GM19351 (cell line): ENCODE measurements around the gene HDAC4.

Experiments used
- ATAC-seq: cut with Tn5 transposase; IDR thresholded peaks from one replicate; pipeline ENCODE4 v1.9.1; 2021; ENCODE audit warnings: mild to moderate bottlenecking, moderate library complexity; ENCODE audit not compliant: unreplicated experiment

Gene HDAC4

DNA sequence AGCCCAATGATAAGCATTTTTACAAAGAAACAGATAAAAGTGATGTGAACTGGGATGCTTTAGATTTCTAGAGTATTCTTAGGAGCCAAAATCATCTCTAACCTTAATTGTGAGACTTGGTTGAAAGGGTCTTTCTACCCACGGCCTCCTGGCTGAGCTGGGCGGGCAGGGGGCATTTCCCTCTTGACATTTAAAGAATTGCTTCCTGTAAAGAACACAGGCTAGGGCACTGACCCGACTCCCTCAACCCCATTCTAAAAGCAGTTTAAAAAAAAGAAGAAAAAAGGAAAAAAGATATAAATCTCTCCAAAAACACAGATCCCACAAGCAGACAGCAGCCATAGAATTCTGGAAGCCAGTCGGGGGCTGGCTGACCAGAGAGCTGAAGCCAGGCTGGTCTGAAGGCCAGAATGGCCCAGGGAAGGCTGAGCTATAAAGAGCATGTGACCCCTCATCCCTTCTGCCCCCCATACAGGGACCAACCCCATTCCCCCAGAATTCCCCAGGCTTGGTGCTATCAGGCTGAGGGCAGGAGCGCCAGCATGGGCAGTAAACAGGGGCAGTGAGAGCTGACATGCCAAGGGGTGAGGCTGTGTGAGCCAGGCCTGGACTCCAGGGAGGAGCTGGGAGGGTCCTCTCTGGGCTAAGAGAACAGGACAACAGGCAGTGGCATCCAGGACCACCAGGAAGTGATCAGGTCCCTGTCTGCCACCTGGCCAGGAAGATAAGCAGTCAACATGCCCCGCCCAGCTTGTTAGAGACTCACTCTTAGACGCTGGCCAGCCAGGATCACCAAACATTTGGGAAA, 188.5 kb downstream of the HDAC4 start:
- no peak for ATAC-seq

DNA sequence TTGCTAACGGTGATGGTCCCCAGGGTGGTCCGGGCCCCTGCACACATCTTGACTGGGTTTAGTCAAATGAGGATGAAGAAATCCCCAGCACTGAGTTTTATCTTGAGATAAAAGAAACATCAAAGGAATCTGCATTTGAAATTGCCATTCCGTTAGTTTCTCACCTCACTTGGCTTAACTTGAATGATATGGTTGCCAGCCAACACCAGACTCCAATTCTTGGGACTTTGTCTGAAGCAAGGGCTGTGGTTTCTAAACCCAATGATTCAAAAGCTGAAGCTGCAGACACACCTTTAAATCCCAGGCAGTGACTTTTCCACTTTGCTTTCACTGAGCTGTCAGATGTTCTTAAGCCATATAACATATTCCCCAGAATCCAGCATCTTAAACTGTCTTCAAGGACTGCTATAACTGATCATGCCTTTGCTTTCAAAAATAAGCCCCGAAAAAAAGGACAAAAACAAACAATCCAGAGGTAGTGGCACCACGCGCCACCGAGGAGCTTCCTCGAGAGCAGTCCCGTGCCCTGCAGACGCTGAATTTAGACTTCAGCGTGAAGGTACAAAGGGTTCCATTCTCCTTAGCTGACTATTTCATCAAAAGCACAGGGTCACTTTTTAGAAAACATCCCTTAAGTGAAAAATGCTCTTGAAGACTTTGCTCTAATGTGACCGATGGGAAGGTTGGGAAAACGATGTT, 189.3 kb downstream of the HDAC4 start:
- ATAC-seq, result no peak

DNA sequence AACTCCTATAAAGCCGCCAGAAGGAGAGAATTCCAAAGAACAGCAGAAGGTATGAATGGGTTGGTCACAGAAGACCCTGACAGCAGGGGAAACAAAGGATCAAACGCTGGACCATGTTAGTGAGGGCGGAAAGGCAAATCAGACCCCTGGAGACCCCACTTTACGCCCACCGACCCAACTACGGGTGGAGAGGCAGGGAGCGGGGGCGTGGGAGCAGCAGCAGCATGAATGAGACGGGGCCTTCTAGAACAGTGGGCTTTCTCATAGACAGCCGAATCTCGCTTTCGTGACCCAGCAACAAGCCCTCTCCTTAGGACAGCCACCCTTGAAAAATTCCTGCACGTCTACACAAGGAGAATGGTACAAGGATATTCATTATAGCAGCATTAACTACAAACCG, 191.0 kb downstream of the HDAC4 start:
- no peak for ATAC-seq

DNA sequence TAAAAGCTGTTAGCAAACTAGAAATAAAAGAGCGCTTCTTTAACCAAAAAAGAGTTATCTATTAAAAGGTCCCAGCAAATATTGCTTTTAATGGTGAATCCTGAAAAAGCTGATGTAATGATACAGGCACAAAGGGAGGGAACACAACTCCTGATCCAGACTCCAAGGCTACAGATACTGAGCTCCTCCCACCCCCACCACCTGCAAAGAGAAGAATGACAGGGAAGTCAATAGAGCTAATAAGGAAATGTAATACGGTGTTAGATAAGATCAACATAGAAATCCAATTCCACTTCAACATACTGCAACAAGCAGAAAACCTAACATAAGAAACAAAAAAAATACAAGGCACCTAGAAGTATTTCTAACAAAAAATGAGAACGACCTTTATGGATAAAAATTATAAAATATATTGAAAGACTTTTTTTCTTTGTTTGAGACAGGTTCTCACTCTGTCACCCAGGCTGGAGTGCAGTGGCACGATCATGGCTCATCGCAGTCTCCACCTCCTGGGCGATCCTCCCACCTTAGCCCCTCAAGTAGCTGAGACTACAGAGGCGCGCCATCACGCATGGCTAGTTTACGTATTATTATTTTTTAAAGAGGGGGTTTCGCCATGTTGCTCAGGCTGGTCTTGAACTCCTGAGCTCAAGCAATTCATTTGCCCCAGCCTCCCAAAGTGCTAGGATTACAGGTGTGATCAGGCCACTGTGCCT, 192.2 kb downstream of the HDAC4 start:
- no peak for ATAC-seq

DNA sequence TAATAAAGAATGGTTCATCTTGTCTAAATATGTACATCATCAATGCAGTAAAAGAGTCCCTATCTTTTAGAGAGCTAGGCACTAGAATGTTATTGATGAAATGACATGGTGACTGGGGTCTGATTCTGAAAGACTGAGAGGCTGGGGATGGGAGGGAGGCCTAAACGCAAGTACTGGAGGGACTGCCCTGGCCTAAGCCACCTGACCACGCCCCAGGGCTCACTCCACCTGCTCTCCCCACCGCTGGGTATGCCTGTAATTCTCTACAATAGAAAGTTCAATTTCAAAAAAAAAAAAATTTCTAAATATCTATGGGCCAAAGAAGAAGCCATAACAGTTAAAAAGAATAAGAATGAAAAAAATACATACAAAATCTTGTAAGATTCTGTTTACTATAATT, 194.0 kb downstream of the HDAC4 start:
- ATAC-seq, result no peak

DNA sequence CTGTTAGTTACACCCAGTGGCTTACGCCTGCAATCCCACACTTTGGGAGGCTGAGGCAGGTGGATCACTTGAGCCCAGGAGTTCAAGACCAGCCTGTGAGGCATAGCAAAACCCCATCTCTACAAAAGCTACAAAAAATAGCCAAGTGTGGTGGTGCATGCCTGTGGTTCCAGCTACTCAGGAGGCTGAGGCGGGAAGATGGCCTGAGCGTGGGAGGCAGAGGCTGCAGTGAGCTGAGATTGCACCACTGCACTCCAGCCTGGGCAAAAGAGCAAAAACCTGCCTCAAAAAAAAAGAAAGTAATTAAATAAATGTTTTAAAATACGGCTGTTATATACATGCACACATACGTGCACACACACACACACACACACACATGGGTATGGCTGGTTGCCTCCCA, 194.8 kb downstream of the HDAC4 start:
- ATAC-seq, result no peak

DNA sequence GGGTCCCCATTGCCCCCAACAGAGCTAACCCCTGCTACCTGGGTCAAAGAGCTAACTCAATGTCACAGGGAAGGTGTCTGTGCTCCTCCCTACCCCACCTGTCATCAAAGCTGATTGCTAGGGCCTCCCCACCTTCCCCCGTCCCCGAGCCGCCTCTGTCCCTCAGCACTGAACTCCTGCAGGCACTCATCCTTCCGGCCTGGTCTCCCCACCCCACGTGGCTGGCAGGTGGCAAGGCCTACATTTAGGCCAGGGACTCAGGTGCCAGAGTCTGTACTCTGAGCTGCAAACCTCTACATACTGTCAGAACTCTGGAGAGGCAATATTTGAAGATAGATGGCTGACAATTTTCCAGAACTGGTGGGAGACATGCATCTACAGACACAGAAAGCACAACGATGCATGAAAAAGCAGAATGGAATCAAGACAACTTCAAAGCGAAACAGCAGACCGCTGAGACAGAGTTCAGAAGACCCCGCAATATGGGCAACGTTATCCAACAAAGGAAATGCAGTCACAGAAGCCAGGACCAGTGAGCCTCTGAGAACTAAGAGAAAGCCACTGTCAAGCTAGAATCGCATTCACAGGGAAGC, 195.8 kb downstream of the HDAC4 start:
- ATAC-seq, result no peak

DNA sequence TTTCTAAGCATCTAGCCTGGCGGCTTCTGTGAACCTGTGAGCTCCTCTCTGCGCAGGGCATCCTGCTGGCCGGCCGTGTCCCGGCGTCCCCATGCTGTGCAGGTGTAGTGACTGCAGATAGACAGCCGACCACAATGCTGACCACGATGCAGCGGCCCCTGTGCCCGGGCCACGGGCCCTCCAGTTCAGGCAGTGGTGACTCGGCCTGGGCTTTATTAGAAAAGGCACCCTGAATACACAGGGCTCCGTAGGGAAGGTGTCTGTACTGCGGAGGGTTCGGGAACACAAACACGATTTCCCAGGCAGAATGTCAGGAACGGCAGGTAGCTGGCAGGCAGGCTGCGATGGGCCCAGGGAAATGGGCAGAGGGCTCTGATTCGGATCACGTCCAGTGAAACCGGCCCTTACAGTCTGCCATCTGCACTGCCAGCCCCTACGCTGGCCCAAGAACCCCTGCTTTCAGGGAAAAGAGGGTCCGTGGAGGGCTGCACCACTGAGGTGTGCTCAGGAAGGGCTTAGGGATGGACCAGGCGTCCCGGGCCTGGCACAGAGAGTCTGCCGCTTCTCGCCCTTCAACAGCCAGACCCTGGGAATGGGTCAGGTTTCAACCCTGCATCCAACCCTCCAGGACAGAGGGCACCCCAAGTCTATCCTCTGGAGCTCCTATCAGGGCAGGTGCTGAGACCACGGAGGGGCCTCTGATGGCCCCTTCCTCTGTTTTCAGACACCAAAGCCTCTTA, 196.5 kb downstream of the HDAC4 start:
- no peak for ATAC-seq

DNA sequence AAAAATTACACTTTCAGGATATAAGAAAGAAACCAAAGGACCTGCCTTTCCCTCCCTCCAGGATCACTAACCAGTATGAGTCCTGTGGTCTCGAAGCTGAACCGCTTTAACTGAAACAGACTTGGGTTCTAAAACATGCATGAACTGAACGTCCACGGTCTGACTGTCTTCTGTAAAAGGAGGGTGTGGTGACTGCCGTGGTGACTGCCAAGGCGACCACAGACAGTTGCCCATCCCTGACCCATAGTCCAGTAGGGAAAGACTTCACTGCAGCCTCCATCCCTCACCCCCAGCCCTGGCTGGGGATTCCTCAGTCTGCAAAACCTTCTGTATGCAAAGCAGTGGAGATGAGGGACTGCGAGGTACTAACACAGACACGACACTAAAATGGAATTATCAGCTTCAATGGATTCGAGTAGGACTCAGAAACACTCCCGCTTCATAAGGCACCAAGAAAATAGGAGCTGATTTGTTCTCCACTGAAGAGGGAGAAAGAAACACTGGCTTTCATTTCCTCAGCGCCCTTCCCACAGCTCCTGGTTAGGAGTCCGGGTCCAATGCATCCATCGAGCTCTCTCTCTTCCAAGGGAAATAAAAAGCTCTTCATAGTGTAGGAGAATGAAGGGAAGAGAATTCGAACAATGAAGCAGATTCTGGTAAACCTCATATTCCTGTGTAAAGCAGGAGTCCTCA, 197.2 kb downstream of the HDAC4 start:
- ATAC-seq, result no peak

DNA sequence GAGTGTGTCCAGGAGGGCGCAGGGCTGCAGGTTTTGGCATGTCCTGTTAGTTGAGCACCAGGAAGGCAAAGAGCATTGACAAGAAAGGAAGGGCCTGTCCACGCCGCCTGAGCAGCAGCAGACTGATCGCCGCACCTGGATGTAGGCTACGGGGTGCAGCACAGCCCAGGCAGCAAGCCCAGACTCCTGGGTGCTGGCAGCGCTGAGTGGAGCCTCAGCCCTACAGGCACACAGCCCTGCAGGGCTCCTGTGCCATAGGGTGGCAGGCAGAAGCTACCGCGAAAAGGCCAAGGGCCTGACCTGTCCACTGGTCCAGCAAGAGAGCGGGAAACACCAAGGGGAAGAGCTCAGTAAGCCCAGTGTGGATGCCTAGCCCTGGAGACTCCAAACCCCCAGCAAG, 198.0 kb downstream of the HDAC4 start:
- ATAC-seq, result no peak

DNA sequence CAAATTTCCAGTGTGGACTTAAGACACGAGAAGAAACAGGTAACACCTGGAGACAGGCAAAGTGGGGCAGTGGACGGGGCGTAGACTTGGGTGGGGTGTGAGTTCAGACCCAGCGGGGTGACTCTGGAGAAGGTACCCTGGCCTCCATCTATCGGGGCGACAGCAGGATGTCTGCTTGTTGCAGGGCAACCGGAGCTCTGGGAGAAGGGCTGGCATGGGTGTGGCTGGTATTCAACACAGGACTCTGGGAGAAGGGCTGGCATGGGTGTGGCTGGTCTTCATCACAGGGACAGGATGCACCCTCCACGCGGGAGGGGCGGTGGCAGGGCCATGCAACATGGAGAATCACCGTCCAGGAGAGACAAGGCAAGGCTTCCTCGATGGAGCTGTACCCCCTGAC, 198.5 kb downstream of the HDAC4 start:
- no peak for ATAC-seq

DNA sequence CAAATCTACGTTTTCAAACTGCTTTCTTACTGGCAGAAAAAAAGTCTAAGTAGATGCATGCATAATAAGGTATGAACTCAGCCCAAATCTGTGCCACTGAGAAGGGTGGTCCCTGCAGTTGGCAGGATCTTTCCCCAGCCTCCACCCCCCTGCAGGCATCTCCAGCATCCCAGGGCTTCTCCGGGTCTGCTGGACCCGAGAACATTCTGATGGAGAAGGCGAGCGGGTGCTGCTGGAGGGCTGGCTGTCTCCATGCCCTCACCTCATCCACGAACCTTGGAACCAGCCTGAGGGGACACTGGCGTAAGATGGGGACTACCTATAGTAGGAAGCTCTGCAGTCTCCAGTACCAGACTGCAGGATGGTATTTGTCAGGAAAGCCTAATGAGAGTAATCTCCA, 198.9 kb downstream of the HDAC4 start:
- no peak for ATAC-seq

DNA sequence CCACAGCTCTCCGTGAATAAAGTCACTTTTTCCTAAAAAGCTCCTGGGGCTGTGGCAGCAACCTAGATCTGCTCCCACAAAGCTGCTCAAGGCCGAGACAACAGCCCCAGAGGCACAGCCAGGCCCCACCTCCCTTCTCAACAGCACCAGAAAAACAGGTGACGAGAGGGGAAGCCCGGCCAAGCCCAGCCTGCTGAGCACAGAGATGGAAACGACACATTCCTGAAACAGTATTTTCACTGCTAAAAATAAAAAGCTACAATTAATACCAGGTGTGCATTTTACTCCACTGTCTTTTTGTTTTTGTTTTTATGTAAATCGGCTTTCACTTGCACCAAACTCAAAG, 199.3 kb downstream of the HDAC4 start:
- ATAC-seq, result no peak

DNA sequence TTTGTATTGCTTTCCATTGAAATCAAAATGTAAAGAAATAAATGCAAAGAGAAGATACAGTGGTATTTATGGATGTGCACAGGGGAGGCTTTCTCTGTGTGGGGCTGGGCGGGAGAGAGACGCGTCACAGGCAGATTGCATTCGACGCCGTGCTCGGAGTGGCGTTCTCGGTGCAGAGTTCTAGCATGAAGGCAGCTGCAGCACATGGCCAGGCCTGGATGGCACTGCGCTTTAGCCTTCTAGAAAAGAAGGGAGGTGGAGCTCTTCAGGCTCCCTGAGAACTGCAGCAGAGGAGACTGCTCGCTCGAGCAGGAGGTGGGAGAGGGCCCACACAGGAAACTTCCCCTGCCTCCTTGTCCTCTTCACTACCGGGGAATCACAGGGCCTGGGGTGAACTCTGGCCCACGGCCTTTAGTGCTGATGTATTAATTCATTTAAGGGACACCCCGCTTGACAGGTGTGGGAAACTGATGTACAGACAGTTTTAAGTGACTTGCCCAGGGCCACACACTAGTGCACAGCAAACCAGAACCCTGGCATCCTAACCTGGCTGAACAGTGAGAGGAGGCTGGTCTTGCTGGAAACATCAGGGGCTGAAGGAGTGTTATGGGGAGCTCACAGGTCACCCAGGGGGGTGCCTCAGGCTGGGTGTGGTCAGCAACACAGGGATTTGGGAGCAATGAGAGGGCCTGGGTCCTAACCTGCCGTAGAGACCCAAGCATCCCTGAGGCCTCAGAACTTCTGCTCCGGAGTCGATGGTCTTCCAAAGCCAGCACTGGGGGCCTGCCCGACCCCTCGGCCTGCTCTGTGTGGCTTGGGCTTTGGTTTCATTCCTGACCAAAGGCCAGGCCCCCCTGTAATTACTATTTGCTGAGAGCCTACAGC, 199.9 kb downstream of the HDAC4 start:
- ATAC-seq, result no peak

DNA sequence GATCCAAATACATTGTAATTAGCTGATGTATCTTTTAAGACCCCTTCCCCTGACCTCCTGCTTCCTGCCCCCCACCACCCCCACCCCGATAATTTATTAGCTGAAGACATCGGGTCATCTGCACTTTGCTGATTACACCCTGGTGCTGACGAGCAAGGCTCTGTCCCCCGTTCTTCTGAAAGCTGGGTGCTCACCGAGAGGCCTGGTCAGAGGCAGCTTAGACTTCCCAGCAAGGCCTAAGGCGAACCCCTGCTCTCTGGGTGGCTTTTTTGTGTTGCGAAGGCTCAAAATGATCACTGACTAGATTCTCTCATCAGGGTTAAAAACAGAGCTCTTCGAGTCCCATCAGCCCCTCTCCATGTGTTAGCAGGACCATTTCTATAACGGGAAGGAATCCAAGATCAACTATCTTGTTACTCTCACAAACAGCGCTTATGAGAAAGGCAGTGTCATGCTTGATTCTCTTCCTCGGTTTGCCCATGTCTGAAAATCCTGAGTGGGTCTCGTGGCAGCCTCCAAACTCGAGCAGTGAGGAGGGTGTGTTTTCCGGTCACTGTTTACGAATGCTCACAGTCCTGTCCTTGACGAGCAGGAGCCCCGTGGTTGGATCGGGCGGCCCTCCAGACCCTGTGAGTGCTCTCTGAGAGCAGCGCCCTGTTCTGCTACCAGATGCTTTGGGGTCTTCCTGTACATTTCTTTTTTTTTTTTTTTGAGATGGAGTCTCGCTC, 201.6 kb downstream of the HDAC4 start:
- no peak for ATAC-seq

DNA sequence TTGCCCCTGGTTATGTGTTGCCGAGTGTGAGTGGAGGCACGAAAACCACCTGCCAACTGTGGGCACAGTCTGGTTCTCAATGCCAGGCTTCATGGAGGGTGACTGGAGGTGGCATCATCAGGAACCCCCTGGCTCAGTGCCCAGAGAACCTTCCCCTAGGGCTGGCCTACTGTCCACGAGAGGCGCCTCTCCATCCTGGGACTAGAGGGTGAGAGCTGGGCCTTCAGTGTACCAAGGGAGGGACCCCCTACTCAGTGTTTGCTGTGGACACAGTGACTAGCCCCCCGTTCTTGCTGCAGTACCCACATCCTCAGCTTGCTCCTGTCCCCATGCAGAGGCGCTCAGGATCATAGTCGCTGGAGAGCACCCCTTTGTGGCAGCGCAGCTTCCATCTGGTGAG, 202.6 kb downstream of the HDAC4 start:
- no peak for ATAC-seq

DNA sequence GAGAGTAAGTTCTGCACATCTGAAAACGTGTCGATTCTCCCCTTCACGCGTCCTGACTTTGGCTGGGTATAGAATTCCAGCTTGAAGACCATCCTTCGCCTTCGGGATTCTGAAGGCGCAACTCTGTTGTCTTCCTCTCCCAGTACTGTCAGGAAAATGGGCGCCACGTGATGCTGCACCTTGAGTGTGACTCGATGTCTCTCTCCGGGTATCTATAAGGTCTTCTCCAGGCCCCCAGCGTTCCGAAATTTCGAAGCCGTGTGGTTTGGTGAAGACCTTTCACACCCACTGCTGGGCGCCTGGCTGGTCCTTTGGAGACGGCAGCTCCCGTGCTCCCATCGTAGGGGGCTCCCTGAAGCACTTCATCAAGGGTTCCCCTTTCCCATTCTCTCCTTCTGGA, 203.7 kb downstream of the HDAC4 start:
- ATAC-seq, result no peak

DNA sequence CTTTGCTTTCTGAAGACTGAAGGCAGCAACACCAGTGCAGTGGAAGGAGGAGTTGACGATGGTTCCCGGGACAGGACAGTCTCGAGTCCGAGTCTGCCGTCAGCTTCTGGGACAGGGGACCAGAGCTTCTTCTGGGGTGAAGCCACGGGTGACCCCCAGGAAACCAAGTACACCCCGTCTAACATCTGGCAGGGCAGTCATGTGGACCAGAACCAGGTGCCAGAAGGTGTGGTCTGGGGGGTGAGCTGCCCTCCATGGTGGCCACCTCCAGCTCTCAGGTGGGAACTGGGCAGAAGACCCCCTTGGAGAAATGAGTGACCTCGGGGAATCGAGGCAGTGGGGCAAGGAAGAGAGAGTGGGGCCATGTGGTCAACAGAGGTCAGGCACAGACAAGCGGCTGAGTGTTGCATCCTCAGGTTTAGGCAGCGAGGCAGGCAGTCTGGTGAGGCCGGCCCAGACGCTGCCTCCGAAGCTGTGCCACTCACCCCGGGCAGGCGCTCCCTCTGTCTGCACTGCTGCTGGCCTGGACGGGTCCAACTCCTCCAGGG, 204.3 kb downstream of the HDAC4 start:
- no peak for ATAC-seq
